Activated CD4-positive, alpha-beta T cell treated with anti-CD3 and anti-CD28 coated beads, Interleukin-2, amount 10 ng/mL, durations not matched to agents 24 days and 14 days (primary cell): ENCODE results near the gene WDR62. TPM values are rescaled to one million over a fixed set of nuclear protein-coding genes. Genes with fewer than 3 reads are reported as not detected.
A peak's percentile ranks its signal among the peaks of the same experiment; 100 is the strongest.

Source experiments
- DNase-seq: peaks from one replicate; pipeline ENCODE4 v3.0.0; 2022
- H3K27ac Mint-ChIP-seq: one replicate; pipeline ENCODE4 v1.8.0; 2022; ENCODE audit warnings: mild to moderate bottlenecking, mixed read lengths
- H3K27me3 Mint-ChIP-seq: one replicate; pipeline ENCODE4 v1.8.0; 2022; ENCODE audit warnings: mixed read lengths
- H3K36me3 Mint-ChIP-seq: one replicate; pipeline ENCODE4 v1.8.0; 2022; ENCODE audit warnings: low read depth, mild to moderate bottlenecking, mixed read lengths
- H3K4me1 Mint-ChIP-seq: one replicate; pipeline ENCODE4 v1.8.0; 2021; ENCODE audit warnings: mixed read lengths
- H3K4me3 Mint-ChIP-seq: one replicate; pipeline ENCODE4 v1.8.0; 2022; ENCODE audit warnings: mild to moderate bottlenecking, moderate library complexity, mixed read lengths
- H3K9me3 Mint-ChIP-seq: one replicate; pipeline ENCODE4 v1.8.0; 2021; ENCODE audit warnings: mixed read lengths
- intact Hi-C: fragments of 100-400 bp; cut with micrococcal nuclease; formaldehyde crosslinking; loops from one replicate; pipeline ENCODE4 v1.15.1; 2023
- total RNA-seq: library from RNA; stranded (reverse); gene quantifications from 2 replicates; pipeline ENCODE4 v1.2.3, GENCODE V29; 2022

The WDR62 gene
- total RNA-seq, 1 donor from 2014 or later: 25.9 TPM

- Mint-ChIP-seq H3K9me3 (no peaks in the 10 kb centered on the region), H3K27ac (no peak overlapping the region), H3K36me3 (peaks cover 13% of the 10 kb centered on the region), H3K4me1 (peaks cover 26% of the 10 kb centered on the region), H3K4me3 (no peak overlapping the region), H3K27me3 (no peaks in the 10 kb centered on the region)
- no peak for DNase-seq
- intact Hi-C loops: no loop called here
These were observed 82.4 kb downstream of the WDR62 start for GRCh38 chr19:36136964-36137686.

GRCh38 chr19:36139120-36139472 lies 84.4 kb downstream of the WDR62 start:
- intact Hi-C loops: loop anchor here (1.0 kb wide), 1 partner anchor 85 kb away; the partner anchor contains the start of genes THAP8 and WDR62
- H3K27me3 Mint-ChIP-seq: no peaks in the 10 kb centered on the region
- no peak for DNase-seq
- H3K4me1 Mint-ChIP-seq: peaks cover 23% of the 10 kb centered on the region
- H3K27ac Mint-ChIP-seq: peak overlapping the region; percentile 95
- no peaks in the 10 kb centered on the region for H3K9me3 Mint-ChIP-seq
- peak overlapping the region; percentile 89 for H3K4me3 Mint-ChIP-seq
- peaks cover 25% of the 10 kb centered on the region for H3K36me3 Mint-ChIP-seq

GRCh38 chr19:36139473-36140303 lies 85.0 kb downstream of the WDR62 start, which contains the start of gene CAPNS1:
Gene CAPNS1 (plus strand): TSS chr19:36140066. CDS start chr19:36141012, 946 bp downstream.
- H3K4me1 Mint-ChIP-seq: peaks cover 23% of the 10 kb centered on the region
- intact Hi-C loops: loop anchor here (1.0 kb wide), 4 partner anchors 11 to 85 kb away; partner anchors contain the start of genes TBCB, THAP8, WDR62 and ZNF565
- peak within 1 kb of the TSS; percentile 95 for H3K27ac Mint-ChIP-seq
- peak within 1 kb of the TSS; percentile 89 for H3K4me3 Mint-ChIP-seq
- H3K9me3 Mint-ChIP-seq: no peaks in the 10 kb centered on the region
- H3K27me3 Mint-ChIP-seq: no peaks in the 10 kb centered on the region
- peaks cover 29% of the 10 kb centered on the region for H3K36me3 Mint-ChIP-seq
- peak; percentile 98 for DNase-seq

- Mint-ChIP-seq H3K36me3 (peaks cover 36% of the 10 kb centered on the region), H3K9me3 (no peaks in the 10 kb centered on the region), H3K27ac (peak overlapping the region; percentile 95), H3K27me3 (no peaks in the 10 kb centered on the region), H3K4me3 (peak overlapping the region; percentile 89), H3K4me1 (peaks cover 23% of the 10 kb centered on the region)
- DNase-seq: peak; percentile 79
- intact Hi-C loops: loop anchor here (1.0 kb wide), 3 partner anchors 12 to 74 kb away; partner anchors contain the start of genes TBCB and ZNF565
These were observed 85.8 kb downstream of the WDR62 start for GRCh38 chr19:36140304-36141038.

GRCh38 chr19:36141039-36141927 lies 86.6 kb downstream of the WDR62 start:
- no peaks in the 10 kb centered on the region for H3K9me3 Mint-ChIP-seq
- H3K27me3 Mint-ChIP-seq: no peaks in the 10 kb centered on the region
- H3K36me3 Mint-ChIP-seq: peaks cover 43% of the 10 kb centered on the region
- peak overlapping the region; percentile 89 for H3K4me3 Mint-ChIP-seq
- peaks cover 23% of the 10 kb centered on the region for H3K4me1 Mint-ChIP-seq
- H3K27ac Mint-ChIP-seq: peak overlapping the region; percentile 95
- DNase-seq: peak; percentile 97
- intact Hi-C loops: no loop called here

GRCh38 chr19:36142046-36142445 lies 87.3 kb downstream of the WDR62 start:
- no peak for DNase-seq
- peaks cover 51% of the 10 kb centered on the region for H3K36me3 Mint-ChIP-seq

GRCh38 chr19:36142496-36142895 lies 87.8 kb downstream of the WDR62 start:
- Mint-ChIP-seq H3K4me3 (no peak overlapping the region), H3K27ac (peak overlapping the region; percentile 65), H3K27me3 (no peaks in the 10 kb centered on the region), H3K9me3 (no peaks in the 10 kb centered on the region), H3K4me1 (peaks cover 19% of the 10 kb centered on the region), H3K36me3 (peaks cover 54% of the 10 kb centered on the region)
- intact Hi-C loops: no loop called here
- DNase-seq: no peak

More at GRCh38 chr19:36142046-36142445, 87.3 kb downstream of the WDR62 start:
- Mint-ChIP-seq H3K27me3 (no peaks in the 10 kb centered on the region), H3K27ac (no peak overlapping the region), H3K4me1 (peaks cover 20% of the 10 kb centered on the region), H3K4me3 (peak overlapping the region; percentile 89), H3K9me3 (no peaks in the 10 kb centered on the region)
- intact Hi-C loops: no loop called here

GRCh38 chr19:36144624-36145023 lies 89.9 kb downstream of the WDR62 start:
- H3K9me3 Mint-ChIP-seq: no peaks in the 10 kb centered on the region
- no peak for DNase-seq
- no peak overlapping the region for H3K4me3 Mint-ChIP-seq
- intact Hi-C loops: no loop called here
- peaks cover 16% of the 10 kb centered on the region for H3K4me1 Mint-ChIP-seq
- H3K36me3 Mint-ChIP-seq: peaks cover 67% of the 10 kb centered on the region
- H3K27ac Mint-ChIP-seq: no peak overlapping the region
- no peaks in the 10 kb centered on the region for H3K27me3 Mint-ChIP-seq

- no peak for DNase-seq
- no peaks in the 10 kb centered on the region for H3K9me3 Mint-ChIP-seq
- peaks cover 49% of the 10 kb centered on the region for H3K36me3 Mint-ChIP-seq
- H3K27me3 Mint-ChIP-seq: no peaks in the 10 kb centered on the region
- H3K27ac Mint-ChIP-seq: no peak overlapping the region
- intact Hi-C loops: no loop called here
- no peak overlapping the region for H3K4me3 Mint-ChIP-seq
- peaks cover 3% of the 10 kb centered on the region for H3K4me1 Mint-ChIP-seq
These were observed 95.1 kb downstream of the WDR62 start for GRCh38 chr19:36149673-36150406.

GRCh38 chr19:36150586-36150985 lies 95.9 kb downstream of the WDR62 start:
- no peak for DNase-seq
- peaks cover 3% of the 10 kb centered on the region for H3K4me1 Mint-ChIP-seq
- no peaks in the 10 kb centered on the region for H3K27me3 Mint-ChIP-seq
- no peak overlapping the region for H3K27ac Mint-ChIP-seq
- intact Hi-C loops: no loop called here
- H3K4me3 Mint-ChIP-seq: no peak overlapping the region
- H3K36me3 Mint-ChIP-seq: peaks cover 43% of the 10 kb centered on the region
- H3K9me3 Mint-ChIP-seq: no peaks in the 10 kb centered on the region

- no peaks in the 10 kb centered on the region for H3K27me3 Mint-ChIP-seq
- H3K4me3 Mint-ChIP-seq: no peak overlapping the region
- no peak overlapping the region for H3K27ac Mint-ChIP-seq
- no peaks in the 10 kb centered on the region for H3K9me3 Mint-ChIP-seq
- peaks cover 36% of the 10 kb centered on the region for H3K36me3 Mint-ChIP-seq
- DNase-seq: no peak
- intact Hi-C loops: no loop called here
- H3K4me1 Mint-ChIP-seq: peaks cover 2% of the 10 kb centered on the region
These were observed 96.7 kb downstream of the WDR62 start for GRCh38 chr19:36151144-36152018.

- Mint-ChIP-seq H3K27ac (no peak overlapping the region), H3K9me3 (no peaks in the 10 kb centered on the region), H3K36me3 (peaks cover 30% of the 10 kb centered on the region), H3K4me3 (no peak overlapping the region), H3K4me1 (no peaks in the 10 kb centered on the region), H3K27me3 (no peaks in the 10 kb centered on the region)
- DNase-seq: no peak
- intact Hi-C loops: no loop called here
These were observed 97.3 kb downstream of the WDR62 start for GRCh38 chr19:36152019-36152351.
